Esophagus muscularis mucosa (tissue), 3 donors: ENCODE measurements around the gene TBX5.

ENCODE experiments used
- POLR2A ChIP-seq: fragments of 450-650 bp; IDR thresholded peaks from one replicate; pipeline ENCODE4 v1.6.1; 2017; ENCODE audit warnings: antibody characterized with exemption, moderate library complexity, mild to moderate bottlenecking, low read depth
- POLR2AphosphoS5 ChIP-seq, 2 donors: sonication (generic); formaldehyde crosslinking; IDR thresholded peaks; one replicate each; pipeline ENCODE4 v1.6.1; 2017; ENCODE audit warnings: antibody characterized with exemption in 2 of 2
- TF ChIP-seq, protein P1 (sequence below), 3 experiments: fragments of 200-600 bp in 2 of 3; fragments of 450-650 bp in 1 of 3; sonication (generic) in 2 of 3; IDR thresholded peaks; one replicate each; pipeline ENCODE4 v1.5.1; 2017 to 2019; ENCODE audit warnings: antibody characterized with exemption in 3 of 3, mild to moderate bottlenecking in 2 of 3, moderate library complexity in 1 of 3

DNA sequence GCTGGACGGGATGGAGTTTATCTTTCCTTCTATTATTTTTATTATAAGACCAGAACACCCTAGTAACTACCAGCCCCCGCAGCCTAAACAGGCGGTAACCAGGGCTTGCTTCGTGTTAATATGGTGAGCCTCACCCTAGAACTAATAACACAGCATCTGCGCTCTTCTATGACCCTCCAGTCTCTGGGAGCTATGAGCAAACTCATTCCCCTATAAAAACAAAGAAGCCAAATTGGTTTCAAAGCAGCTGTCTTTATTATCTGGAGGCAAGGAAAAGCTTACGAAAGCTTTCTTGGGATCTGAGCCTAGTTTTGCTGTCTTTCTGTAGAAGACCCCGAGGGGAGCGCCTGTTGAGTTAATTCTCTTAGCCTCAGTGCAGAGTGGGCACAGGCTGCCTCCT, 85.0 kb downstream of the TBX5 start:
- TF ChIP-seq POLR2A, result no peak
- TF ChIP-seq, protein P1, sequence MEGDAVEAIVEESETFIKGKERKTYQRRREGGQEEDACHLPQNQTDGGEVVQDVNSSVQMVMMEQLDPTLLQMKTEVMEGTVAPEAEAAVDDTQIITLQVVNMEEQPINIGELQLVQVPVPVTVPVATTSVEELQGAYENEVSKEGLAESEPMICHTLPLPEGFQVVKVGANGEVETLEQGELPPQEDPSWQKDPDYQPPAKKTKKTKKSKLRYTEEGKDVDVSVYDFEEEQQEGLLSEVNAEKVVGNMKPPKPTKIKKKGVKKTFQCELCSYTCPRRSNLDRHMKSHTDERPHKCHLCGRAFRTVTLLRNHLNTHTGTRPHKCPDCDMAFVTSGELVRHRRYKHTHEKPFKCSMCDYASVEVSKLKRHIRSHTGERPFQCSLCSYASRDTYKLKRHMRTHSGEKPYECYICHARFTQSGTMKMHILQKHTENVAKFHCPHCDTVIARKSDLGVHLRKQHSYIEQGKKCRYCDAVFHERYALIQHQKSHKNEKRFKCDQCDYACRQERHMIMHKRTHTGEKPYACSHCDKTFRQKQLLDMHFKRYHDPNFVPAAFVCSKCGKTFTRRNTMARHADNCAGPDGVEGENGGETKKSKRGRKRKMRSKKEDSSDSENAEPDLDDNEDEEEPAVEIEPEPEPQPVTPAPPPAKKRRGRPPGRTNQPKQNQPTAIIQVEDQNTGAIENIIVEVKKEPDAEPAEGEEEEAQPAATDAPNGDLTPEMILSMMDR (IDR thresholded peaks at IDR 0.05), result no peak
- TF ChIP-seq POLR2AphosphoS5 (IDR thresholded peaks at IDR 0.05), result no peak
